Skeletal muscle tissue (tissue), 4 donors: ENCODE measurements around the gene AFF2. TPM values are rescaled to one million over a fixed set of nuclear protein-coding genes. Genes with fewer than 3 reads are reported as not detected.
"Not testable (repeated sequence)": the region's sequence is repeated elsewhere in the genome, so short reads cannot be mapped to it uniquely, and the experiment has no call there.

Experiments used
- H3K27ac ChIP-seq: one replicate; pipeline ENCODE4 v1.7.0; 2013; ENCODE audit warnings: mild to moderate bottlenecking, low read depth, low read length, inconsistent platforms
- H3K27me3 ChIP-seq, 3 donors: one replicate each; pipeline ENCODE4 v1.7.0; 2013; ENCODE audit warnings: low read length in 3 of 3; ENCODE audit not compliant: control insufficient read depth in 3 of 3, insufficient read depth in 3 of 3
- H3K36me3 ChIP-seq, 3 donors: one replicate each; pipeline ENCODE4 v1.7.0; 2013; ENCODE audit warnings: low read length in 3 of 3; ENCODE audit not compliant: control insufficient read depth in 3 of 3, insufficient read depth in 3 of 3
- H3K4me1 ChIP-seq, 3 donors: one replicate each; pipeline ENCODE4 v1.7.0; 2013; ENCODE audit warnings: low read length in 3 of 3, mild to moderate bottlenecking in 3 of 3; ENCODE audit not compliant: control insufficient read depth in 3 of 3, insufficient read depth in 3 of 3
- H3K4me3 ChIP-seq, 3 donors: one replicate each; pipeline ENCODE4 v1.7.0; 2013; ENCODE audit warnings: low read length in 3 of 3
- H3K9ac ChIP-seq, 3 donors: one replicate each; pipeline ENCODE4 v1.7.0; 2013; ENCODE audit warnings: low read length in 3 of 3, mild to moderate bottlenecking in 3 of 3, moderate library complexity in 2 of 3, low read depth in 1 of 3
- H3K9me3 ChIP-seq, 3 donors: one replicate each; pipeline ENCODE4 v1.7.0; 2013; ENCODE audit warnings: low read length in 3 of 3; ENCODE audit not compliant: control insufficient read depth in 3 of 3
- total RNA-seq: library from RNA; depleted of rRNA; stranded (reverse); fragments of >200 nt; gene quantifications from one replicate; pipeline ENCODE4 v1.2.3, GENCODE V29; 2014
- donor health status: Osteomylitis.

AFF2 gene
- total RNA-seq, 1 donor from 2014 or later = 2.6 TPM

DNA sequence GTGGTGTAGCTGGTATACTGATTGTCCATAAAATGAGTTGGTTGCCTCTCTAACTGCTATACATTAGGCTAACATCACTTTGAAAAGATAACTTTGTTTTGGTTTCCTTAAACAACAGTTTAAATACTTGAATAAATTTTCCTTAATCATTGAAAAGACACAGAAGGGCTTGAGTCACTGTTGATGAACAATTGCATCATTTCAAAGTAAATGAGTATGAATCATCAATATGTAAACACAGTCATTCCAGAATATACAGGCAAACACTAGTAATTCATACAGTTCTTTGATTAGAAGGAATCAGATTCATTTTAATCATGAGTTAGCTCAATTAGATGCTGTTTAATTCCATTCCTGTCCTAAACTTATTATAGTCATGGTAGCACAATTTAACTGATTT is 160.6 kb downstream of the AFF2 start:
- Histone ChIP-seq H3K27me3 (no peaks in the 10 kb centered on the region), H3K36me3 (no peaks in the 10 kb centered on the region), H3K4me3 (no peak overlapping the region), H3K27ac (no peak overlapping the region), H3K9me3 (no peaks in the 10 kb centered on the region), H3K9ac (no peak overlapping the region), H3K4me1 (no peaks in the 10 kb centered on the region)

DNA sequence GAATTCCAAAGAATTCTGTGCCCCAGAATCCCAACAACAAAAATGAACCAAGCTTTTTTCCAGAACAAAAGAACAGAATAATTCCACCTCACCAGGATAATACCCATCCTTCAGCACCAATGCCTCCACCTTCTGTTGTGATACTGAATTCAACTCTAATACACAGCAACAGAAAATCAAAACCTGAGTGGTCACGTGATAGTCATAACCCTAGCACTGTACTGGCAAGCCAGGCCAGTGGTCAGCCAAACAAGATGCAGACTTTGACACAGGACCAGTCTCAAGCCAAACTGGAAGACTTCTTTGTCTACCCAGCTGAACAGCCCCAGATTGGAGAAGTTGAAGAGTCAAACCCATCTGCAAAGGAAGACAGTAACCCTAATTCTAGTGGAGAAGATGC is 161.6 kb downstream of the AFF2 start:
- Histone ChIP-seq H3K9ac (no peak overlapping the region), H3K27ac (no peak overlapping the region), H3K4me1 (no peaks in the 10 kb centered on the region), H3K4me3 (no peak overlapping the region), H3K27me3 (no peaks in the 10 kb centered on the region), H3K9me3 (no peaks in the 10 kb centered on the region), H3K36me3 (no peaks in the 10 kb centered on the region)

DNA sequence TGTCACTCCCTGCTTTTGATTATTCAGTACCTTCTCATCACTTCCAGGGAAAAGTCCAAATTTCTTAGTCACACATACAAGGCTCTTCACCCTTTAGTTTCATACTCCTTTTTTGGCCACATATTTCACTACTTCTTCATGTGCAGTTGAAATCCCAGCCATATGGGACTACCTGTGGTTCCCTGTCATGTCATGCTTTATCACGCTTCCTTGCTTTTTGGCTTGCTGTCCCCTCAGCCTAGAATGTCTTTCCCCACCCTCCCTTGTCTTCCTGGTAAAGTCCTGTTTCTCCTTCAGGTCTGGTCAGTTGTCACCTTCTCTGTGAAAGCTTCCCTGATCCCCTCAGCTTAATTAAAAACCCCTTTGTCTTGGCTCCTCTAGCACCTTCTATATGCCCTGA is 163.8 kb downstream of the AFF2 start:
- Histone ChIP-seq H3K4me3 (no peak overlapping the region), H3K27me3 (no peaks in the 10 kb centered on the region), H3K9me3 (peaks cover 0 to 5% (median 0%) of the 10 kb centered on the region in 3 donors), H3K4me1 (no peaks in the 10 kb centered on the region), H3K9ac (no peak overlapping the region), H3K27ac (no peak overlapping the region), H3K36me3 (no peaks in the 10 kb centered on the region)

GRCh38 chrX:148664995-148665394 is 164.6 kb downstream of the AFF2 start:
- Histone ChIP-seq H3K27me3 (no peaks in the 10 kb centered on the region), H3K36me3 (no peaks in the 10 kb centered on the region), H3K4me3 (no peak overlapping the region), H3K27ac (no peak overlapping the region), H3K9me3 (peaks cover 0 to 6% (median 1%) of the 10 kb centered on the region in 3 donors), H3K4me1 (no peaks in the 10 kb centered on the region), H3K9ac (no peak overlapping the region)

DNA sequence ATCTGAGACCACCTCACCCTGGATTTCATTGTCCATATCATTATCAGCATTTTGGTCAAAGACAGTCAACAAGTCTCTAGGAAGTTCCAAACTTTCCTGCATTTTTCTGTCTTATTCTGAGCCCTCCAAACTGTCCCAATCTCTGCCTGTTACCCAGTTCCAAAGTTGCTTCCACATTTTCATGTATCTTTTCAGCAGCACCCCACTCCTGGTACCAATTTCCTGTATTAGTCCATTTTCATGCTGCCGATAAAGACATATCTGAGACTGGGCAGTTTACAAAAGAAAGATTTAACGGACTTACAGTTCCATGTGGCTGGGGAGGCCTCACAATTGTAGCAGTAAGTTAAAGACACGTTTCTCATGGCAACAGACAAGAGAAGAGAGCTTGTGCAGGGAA is 168.8 kb downstream of the AFF2 start:
- H3K36me3 ChIP-seq, H3K27ac ChIP-seq, H3K4me1 ChIP-seq, H3K9me3 ChIP-seq, H3K27me3 ChIP-seq, H3K9ac ChIP-seq, H3K4me3 ChIP-seq: not testable (repeated sequence)

DNA sequence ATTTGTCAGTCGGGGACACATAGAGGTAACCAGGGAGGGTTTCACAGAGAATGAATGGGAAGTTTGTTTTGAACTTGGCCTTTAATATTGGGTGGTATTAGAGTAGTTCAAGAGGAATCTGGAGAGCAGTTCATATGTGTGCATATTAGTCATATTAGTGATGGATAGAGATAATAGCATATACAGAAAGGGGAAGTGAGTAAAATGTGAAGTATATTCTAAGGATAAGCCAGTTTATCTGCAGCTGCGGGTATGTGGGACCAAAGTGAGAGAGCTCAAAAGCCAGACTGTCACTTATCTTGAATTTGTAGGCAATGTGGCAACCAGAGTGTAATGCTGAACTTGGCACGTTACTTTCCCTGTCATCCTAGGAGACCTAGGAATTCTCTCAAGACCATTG is 169.9 kb downstream of the AFF2 start:
- peaks cover 0 to 6% (median 2%) of the 10 kb centered on the region in 3 donors for H3K9me3 ChIP-seq
- no peaks in the 10 kb centered on the region for H3K27me3 ChIP-seq
- no peaks in the 10 kb centered on the region for H3K4me1 ChIP-seq
- no peak overlapping the region for H3K27ac ChIP-seq
- no peak overlapping the region for H3K9ac ChIP-seq
- H3K4me3 ChIP-seq = no peak overlapping the region
- no peaks in the 10 kb centered on the region for H3K36me3 ChIP-seq

DNA sequence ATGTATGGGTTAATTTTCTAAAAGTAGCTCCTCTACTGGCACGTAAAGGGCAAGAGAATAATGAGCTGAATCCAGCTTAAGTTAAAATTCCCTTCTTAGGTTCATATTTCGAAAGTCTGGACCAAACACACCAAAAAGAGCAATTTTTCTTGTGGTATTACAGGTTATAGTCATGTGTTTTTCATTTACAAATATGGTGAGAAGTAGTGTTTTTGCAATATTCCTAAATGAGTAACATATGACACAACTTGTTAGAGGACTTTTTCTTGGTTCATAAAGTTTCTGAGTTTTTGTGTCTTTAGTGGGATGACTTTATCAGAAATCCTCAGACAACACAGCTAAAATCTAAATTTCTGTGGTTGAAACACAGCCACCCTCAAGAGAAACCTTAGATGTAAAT is 172.1 kb downstream of the AFF2 start:
- H3K9ac ChIP-seq = no peak overlapping the region
- H3K27me3 ChIP-seq = no peaks in the 10 kb centered on the region
- no peak overlapping the region for H3K4me3 ChIP-seq
- H3K36me3 ChIP-seq = no peaks in the 10 kb centered on the region
- H3K9me3 ChIP-seq = peaks cover 0 to 6% (median 2%) of the 10 kb centered on the region in 3 donors
- H3K27ac ChIP-seq = no peak overlapping the region
- no peaks in the 10 kb centered on the region for H3K4me1 ChIP-seq

GRCh38 chrX:148681605-148682004 is 181.2 kb downstream of the AFF2 start:
- Histone ChIP-seq H3K9ac (no peak overlapping the region), H3K36me3 (no peaks in the 10 kb centered on the region), H3K4me1 (no peaks in the 10 kb centered on the region), H3K9me3 (no peaks in the 10 kb centered on the region), H3K4me3 (no peak overlapping the region), H3K27ac (no peak overlapping the region), H3K27me3 (no peaks in the 10 kb centered on the region)

- H3K4me3 ChIP-seq = no peak overlapping the region
- no peak overlapping the region for H3K9ac ChIP-seq
- H3K27me3 ChIP-seq = no peaks in the 10 kb centered on the region
- H3K4me1 ChIP-seq = no peaks in the 10 kb centered on the region
- H3K36me3 ChIP-seq = no peaks in the 10 kb centered on the region
- no peaks in the 10 kb centered on the region for H3K9me3 ChIP-seq
- no peak overlapping the region for H3K27ac ChIP-seq
These were observed 181.8 kb downstream of the AFF2 start for GRCh38 chrX:148682206-148682605.

GRCh38 chrX:148691456-148691855 is 191.0 kb downstream of the AFF2 start:
- Histone ChIP-seq H3K27me3 (no peaks in the 10 kb centered on the region), H3K9me3 (no peaks in the 10 kb centered on the region), H3K36me3 (no peaks in the 10 kb centered on the region), H3K27ac (no peak overlapping the region), H3K4me3 (no peak overlapping the region), H3K4me1 (no peaks in the 10 kb centered on the region), H3K9ac (no peak overlapping the region)

DNA sequence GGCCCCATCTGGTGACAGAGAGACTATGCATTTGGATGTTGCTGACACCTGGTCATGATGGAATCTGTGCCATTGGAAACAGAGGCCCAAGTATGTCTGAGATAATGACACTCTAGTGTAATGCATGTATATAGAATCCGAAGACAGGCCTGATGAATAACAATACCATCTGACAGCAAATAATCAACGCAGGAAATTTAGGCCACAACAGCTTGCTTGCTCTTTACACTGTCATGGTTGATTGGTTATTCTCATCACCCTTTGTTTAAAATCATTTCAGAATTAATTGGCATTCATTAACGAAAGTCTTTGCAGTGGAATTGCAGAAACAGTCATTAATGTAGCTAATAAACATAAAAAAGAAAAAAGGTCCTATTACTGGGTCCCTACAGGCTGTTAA is 194.8 kb downstream of the AFF2 start:
- H3K4me3 ChIP-seq = no peak overlapping the region
- no peak overlapping the region for H3K9ac ChIP-seq
- no peak overlapping the region for H3K27ac ChIP-seq

More for the DNA sequence above, 194.8 kb downstream of the AFF2 start:
- H3K9me3 ChIP-seq = no peaks in the 10 kb centered on the region
- no peaks in the 10 kb centered on the region for H3K4me1 ChIP-seq
- H3K36me3 ChIP-seq = no peaks in the 10 kb centered on the region
- H3K27me3 ChIP-seq = no peaks in the 10 kb centered on the region
